K562 (cell line): ENCODE measurements around the gene ZNF202. TPM values are rescaled to one million over a fixed set of nuclear protein-coding genes. Genes with fewer than 3 reads are reported as not detected.

Experiments used
- ATAC-seq: fragments of 200-7000 bp; cut with Tn5 transposase; 3 replicates; pipeline ENCODE4 v1.9.1; 2020; ENCODE audit warnings: moderate library complexity
- BruUV-seq: library from RNA; stranded (reverse); fragments of 400-500 nt; replicated peaks from 2 replicates; lab custom pipeline; 2021; lab: Mats Ljungman, UMichigan
- CTCF ChIA-PET: fragments of 300-600 bp; formaldehyde crosslinking; extraction: SDS; loops from one replicate; lab custom pipeline; 2021; ENCODE audit warnings: low intra/inter-chr PET ratio; lab: Yijun Ruan, JAX
- POLR2A ChIA-PET: fragments of 300-600, 350-650 bp; sonication (Branson Sonifier 250); formaldehyde crosslinking; extraction: SDS; loops from one replicate; lab custom pipeline; 2021; ENCODE audit warnings: antibody characterized with exemption, inconsistent platforms; lab: Yijun Ruan, JAX
- DNase-seq, 4 experiments: peaks; one replicate each; pipeline versions ENCODE4 v3.0.0 to v3.0.0-alpha.2; 2011 to 2018; ENCODE audit warnings: low spot score in 3 of 4, mixed read lengths in 3 of 4; ENCODE audit errors: extremely low read depth in 1 of 4
- FAIRE-seq: peaks from 2 replicates; lab custom pipeline; 2011; peaks lifted over from hg19 to GRCh38; lab: Jason Lieb, UNC
- H2AFZ ChIP-seq: 2 replicates; pipeline ENCODE4 v1.6.0; 2011; ENCODE audit warnings: low read depth, low read length, control low read depth, inconsistent platforms
- H3K27ac ChIP-seq: fragments of 200-600 bp; 3 replicates; pipeline ENCODE4 v1.8.0; 2011; ENCODE audit warnings: low read depth, mild to moderate bottlenecking, control low read depth, inconsistent platforms, low read length, moderate library complexity, mixed read lengths; ENCODE audit errors: extremely low read depth
- H3K27me3 ChIP-seq, 2 experiments: fragments of 300-600 bp in 1 of 2; 2 replicates in 1 of 2; 3 replicates in 1 of 2; pipeline versions ENCODE4 v1.6.0 to v1.8.0; 2011; ENCODE audit warnings: inconsistent platforms in 2 of 2, low read length in 2 of 2, mild to moderate bottlenecking in 1 of 2, mixed read lengths in 1 of 2, moderate library complexity in 1 of 2; ENCODE audit not compliant: control insufficient read depth in 2 of 2, insufficient read depth in 2 of 2
- H3K36me3 ChIP-seq: fragments of 300-600 bp; 3 replicates; pipeline ENCODE4 v1.8.0; 2011; ENCODE audit warnings: mild to moderate bottlenecking, low read length, inconsistent platforms; ENCODE audit not compliant: control insufficient read depth, insufficient read depth
- H3K4me1 ChIP-seq, 2 experiments: fragments of 200-600 bp in 1 of 2; replicated peaks in 1 of 2; 2 replicates in 1 of 2; 3 replicates in 1 of 2; pipeline versions ENCODE4 v1.5.1 to v1.8.0; 2011; ENCODE audit warnings: inconsistent platforms in 2 of 2, low read length in 2 of 2, mild to moderate bottlenecking in 1 of 2, mixed read lengths in 1 of 2, moderate library complexity in 1 of 2; ENCODE audit not compliant: control insufficient read depth in 2 of 2, insufficient read depth in 2 of 2
- H3K4me2 ChIP-seq: 2 replicates; pipeline ENCODE4 v1.6.1; 2011; ENCODE audit warnings: low read length, control low read depth, inconsistent platforms, mixed read lengths; ENCODE audit not compliant: insufficient read depth
- H3K4me3 ChIP-seq: fragments of 200-600 bp; sonication (generic), shearing (Covaris generic); 2 replicates; pipeline ENCODE4 v1.5.1; 2016; ENCODE audit warnings: control low read depth, inconsistent platforms
- H3K79me2 ChIP-seq: fragments of 200-600 bp; 3 replicates; pipeline ENCODE4 v1.8.0; 2011; ENCODE audit warnings: low read length, inconsistent platforms; ENCODE audit not compliant: control insufficient read depth, insufficient read depth
- H3K9ac ChIP-seq, 2 experiments: 2 replicates each; pipeline versions ENCODE4 v1.6.0 to v1.6.1; 2011; ENCODE audit warnings: low read depth in 2 of 2, low read length in 2 of 2, control low read depth in 1 of 2, inconsistent platforms in 1 of 2, mild to moderate bottlenecking in 1 of 2, mixed read lengths in 1 of 2; ENCODE audit not compliant: insufficient read depth in 1 of 2
- H3K9me1 ChIP-seq: one replicate; pipeline ENCODE4 v1.6.0; 2011; ENCODE audit warnings: inconsistent platforms, mild to moderate bottlenecking, low read length, moderate library complexity; ENCODE audit not compliant: control insufficient read depth, insufficient read depth
- H3K9me3 ChIP-seq: replicated peaks from 2 replicates; pipeline ENCODE4 v1.5.1; 2011; ENCODE audit warnings: low read depth, low read length, inconsistent platforms; ENCODE audit not compliant: control insufficient read depth, insufficient read depth
- H4K20me1 ChIP-seq: replicated peaks from 2 replicates; pipeline ENCODE4 v1.6.1; 2011; ENCODE audit warnings: low read length, inconsistent platforms, mixed read lengths; ENCODE audit not compliant: control insufficient read depth, insufficient read depth
- DACH1 ChIP-seq: fragments of 450-650 bp; IDR thresholded peaks from 2 replicates; pipeline ENCODE4 v1.6.1; 2018; ENCODE audit not compliant: partially characterized antibody
- ETV5 ChIP-seq: sonication (generic); formaldehyde crosslinking; IDR thresholded peaks from 2 replicates; pipeline ENCODE4 v1.4.0; 2020; ENCODE audit warnings: low read depth, mild to moderate bottlenecking, missing genetic modification reagents
- RBM15 ChIP-seq: fragments of 200-400 bp; formaldehyde crosslinking; IDR thresholded peaks from 2 replicates; pipeline ENCODE4 v1.6.1; 2018; ENCODE audit warnings: mild to moderate bottlenecking, low read length, moderate library complexity; ENCODE audit not compliant: insufficient read depth
- TRIM28 ChIP-seq: fragments of 450-650 bp; IDR thresholded peaks from 2 replicates; pipeline ENCODE4 v1.6.1; 2017
- WGBS: fragments of 100-300 bp; shearing (Covaris generic); methylation state at CpG from one replicate; pipeline ENCODE4 v1.1.6; 2016; ENCODE audit warnings: low coverage, mixed read lengths; ENCODE audit not compliant: insufficient coverage; ENCODE audit errors: missing lambda C conversion rate; 5-methylcytosine and 5-hydroxymethylcytosine counted together
- in situ Hi-C: fragments of 300-500 bp; cut with MboI; formaldehyde crosslinking; loops from 4 replicates; pipeline ENCODE4 v1.15.0; 2018; ENCODE audit warnings: inconsistent platforms, mixed read lengths
- intact Hi-C: fragments of 100-400 bp; cut with micrococcal nuclease; formaldehyde crosslinking; loops from 2 replicates; pipeline ENCODE4 v1.14.2; 2022
- polyA plus RNA-seq, 8 experiments: library from polyadenylated mRNA; depleted of rRNA in 4 of 8; stranded (reverse) in 5 of 8; unstranded in 3 of 8; fragments of >200 nt; fragmentation: Nextera tagmentation in 2 of 8; fragmentation: Illumina TruSeq in 1 of 8; extraction: Ambion mirVana in 2 of 8; extraction: Trizol in 1 of 8; gene quantifications; 2 replicates each; pipeline versions ENCODE4 v1.2.1 to v1.2.3, GENCODE V29; 2011 to 2014; ENCODE audit warnings: inconsistent platforms in 1 of 8, missing spikeins in 1 of 8
- total RNA-seq, 7 experiments: library from RNA; depleted of rRNA in 6 of 7; stranded (reverse); fragments of >200 nt in 6 of 7; fragmentation: Illumina TruSeq in 2 of 7; extraction: Trizol in 2 of 7; gene quantifications; 2 replicates each; pipeline versions ENCODE4 v1.2.1 to v1.2.3, GENCODE V29; 2011 to 2021; ENCODE audit warnings: low replicate concordance in 1 of 7

ZNF202 gene
- total and polyA plus RNA-seq, 9 of the 15 experiments (the other 6 are each of a cell fraction or from before 2014, with no cell fraction given), result 2.3 to 18.7 (median 12.7) TPM

GRCh38 chr11:123757976-123758375, 16.5 kb upstream of the ZNF202 start:
- TF ChIP-seq ETV5 (CRISPR knock-in tag), result no peak
- in situ Hi-C loops (no loop called here), intact Hi-C loops (no loop called here)
- no peak overlapping the region for H2AFZ ChIP-seq
- no peaks in the 10 kb centered on the region for H3K4me1 ChIP-seq
- no peaks in the 10 kb centered on the region for H3K9me1 ChIP-seq
- no peaks in the 10 kb centered on the region for H3K79me2 ChIP-seq
- ATAC-seq (no peak), DNase-seq (no peak), FAIRE-seq (no peak)
- WGBS, result 0% methylated on average over 3 of the region's 3 CpGs
- no peak overlapping the region for H3K4me2 ChIP-seq
- ChIA-PET POLR2A (interaction anchor here (1.3 kb wide), 1 partner anchor 11 kb away, joined by 3 read pairs; no protein-coding TSS in a partner anchor), CTCF (no interaction called here)
- H3K9me3 ChIP-seq, result no peaks in the 10 kb centered on the region
- no peak overlapping the region for H3K9ac ChIP-seq
- peaks cover 6 to 8% of the 10 kb centered on the region in 2 experiments; a peak in 4 of 5 replicates for H3K27me3 ChIP-seq
- H4K20me1 ChIP-seq, result no peaks in the 10 kb centered on the region
- BruUV-seq, result no TSS peak
- no peak overlapping the region for H3K4me3 ChIP-seq
- no peak overlapping the region for H3K27ac ChIP-seq
- no peaks in the 10 kb centered on the region for H3K36me3 ChIP-seq

GRCh38 chr11:123755813-123756212, 14.4 kb upstream of the ZNF202 start:
- BruUV-seq, result no TSS peak
- FAIRE-seq (no peak), DNase-seq (no peak), ATAC-seq (no peak)
- peaks cover 6 to 8% of the 10 kb centered on the region in 2 experiments; a peak in 4 of 5 replicates for H3K27me3 ChIP-seq
- intact Hi-C loops, result no loop called here
- H3K9ac ChIP-seq, result no peak overlapping the region
- POLR2A ChIA-PET, result interaction anchor here (0.7 to 1.2 kb wide), 2 partner anchors 14 to 50 kb away, joined by 3 to 4 read pairs; no protein-coding TSS in a partner anchor
- no peaks in the 10 kb centered on the region for H3K36me3 ChIP-seq
- H3K9me1 ChIP-seq, result no peaks in the 10 kb centered on the region
- H4K20me1 ChIP-seq, result no peaks in the 10 kb centered on the region
- no peak overlapping the region for H3K27ac ChIP-seq
- no peak overlapping the region for H2AFZ ChIP-seq
- WGBS, result 0% methylated on average over 3 of the region's 3 CpGs
- CTCF ChIA-PET, result no interaction called here
- H3K4me1 ChIP-seq, result no peaks in the 10 kb centered on the region
- in situ Hi-C loops, result no loop called here
- no peak overlapping the region for H3K4me2 ChIP-seq
- TF ChIP-seq RBM15, result no peak
- TF ChIP-seq DACH1, result peak; percentile 63
- no peak for TF ChIP-seq TRIM28
- H3K9me3 ChIP-seq, result no peaks in the 10 kb centered on the region
- no peaks in the 10 kb centered on the region for H3K79me2 ChIP-seq
- no peak overlapping the region for H3K4me3 ChIP-seq
